ENCODE measurements around the gene MRPL18.
"Not testable (repeated sequence)": the region's sequence is repeated elsewhere in the genome, so short reads cannot be mapped to it uniquely, and the experiment has no call there.

Gene MRPL18

DNA sequence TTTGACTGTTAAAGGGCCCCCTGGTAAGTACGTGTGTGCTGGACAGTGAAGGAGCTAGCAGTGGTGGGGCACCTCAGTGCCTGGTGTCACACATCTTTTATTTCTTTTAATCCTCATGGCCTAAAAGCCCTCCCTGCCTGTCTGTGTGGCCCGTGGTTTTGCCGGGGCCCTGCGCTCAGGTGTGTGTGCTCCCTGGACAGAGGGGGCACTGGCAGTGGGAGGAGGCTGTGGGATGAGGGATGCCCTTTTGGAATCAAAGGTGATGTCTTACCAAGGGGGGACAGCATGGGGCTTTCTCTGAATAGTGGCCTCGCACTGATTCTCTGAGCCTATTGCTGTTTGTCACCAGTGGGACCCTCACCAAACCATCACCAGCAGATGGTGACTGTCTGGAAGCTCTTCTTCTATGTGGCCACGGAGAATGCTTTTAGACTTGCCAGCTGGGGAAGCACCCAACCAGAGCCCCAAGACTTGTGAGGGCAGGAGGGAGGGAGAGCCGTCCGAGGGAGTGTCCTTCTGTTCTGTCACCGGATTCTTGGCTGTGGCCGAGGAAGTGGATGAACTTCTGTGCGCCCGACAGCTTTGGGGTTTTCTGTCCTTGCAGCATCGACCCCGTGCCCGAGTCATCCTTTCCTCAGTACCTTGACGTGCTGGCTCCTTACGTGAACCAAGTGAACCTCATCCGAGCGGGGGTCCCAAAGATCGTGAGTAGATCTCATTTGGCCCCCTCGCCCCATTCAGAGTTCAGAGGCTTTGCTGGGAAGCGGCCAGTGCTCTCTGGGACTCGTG is 27.9 kb downstream of the MRPL18 start:
- no peak for DNase-seq

DNA sequence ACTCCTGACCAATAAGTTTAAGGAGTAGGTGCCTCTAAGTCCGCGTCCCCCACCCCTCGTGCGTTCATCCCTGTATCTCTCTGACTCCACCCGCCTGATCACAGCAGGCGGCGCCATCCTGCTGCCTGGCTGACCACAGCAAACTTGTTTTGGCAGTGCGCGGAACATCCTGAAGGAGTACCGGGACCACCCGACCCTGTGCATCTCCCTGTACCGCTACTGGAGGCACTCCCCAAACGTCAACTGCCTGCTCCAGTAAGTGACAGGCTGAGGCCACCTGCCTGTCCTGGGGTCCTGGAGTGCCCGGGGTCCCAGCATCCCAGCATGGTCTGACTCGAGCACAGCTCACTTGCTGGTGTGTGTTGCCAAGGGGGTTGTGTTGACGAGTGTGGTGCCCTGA is 28.8 kb downstream of the MRPL18 start:
- no peak for DNase-seq

DNA sequence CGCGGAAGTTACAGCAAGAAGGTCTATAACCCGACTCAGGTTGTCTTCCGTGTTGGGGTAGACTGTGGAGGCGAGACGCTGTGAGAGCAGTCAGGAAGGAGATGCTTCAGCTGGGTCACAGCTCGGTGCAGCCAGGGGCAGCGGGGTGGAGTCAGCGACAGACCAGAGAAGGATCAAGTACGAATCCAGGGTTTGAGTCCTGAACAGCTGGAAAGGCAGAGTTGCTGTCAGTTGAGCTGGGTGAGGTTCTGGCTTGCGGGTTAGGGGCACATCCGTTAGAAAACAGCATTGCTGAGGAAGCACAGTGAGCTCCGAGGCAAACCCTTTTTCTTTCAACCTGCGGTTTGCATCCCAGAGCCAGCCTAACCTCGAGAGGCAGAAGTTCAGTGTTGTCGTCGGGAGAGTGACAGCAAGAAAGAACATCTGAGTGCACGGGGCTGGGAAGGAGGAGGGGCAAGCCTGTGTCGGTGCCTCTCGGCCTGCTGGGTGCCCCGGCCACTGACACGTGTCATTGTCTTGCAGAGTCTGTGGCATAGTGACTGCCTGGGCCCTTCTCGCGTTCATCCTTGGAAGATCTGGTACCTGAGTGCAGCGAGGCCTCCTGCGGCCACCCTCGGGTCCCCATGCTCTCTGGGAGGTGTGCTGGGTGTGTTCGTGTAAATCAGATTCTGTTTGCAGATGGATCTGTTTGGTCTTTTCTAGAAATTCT is 29.8 kb downstream of the MRPL18 start:
- peak; percentile 35 to 71 (median 66) for DNase-seq

DNA sequence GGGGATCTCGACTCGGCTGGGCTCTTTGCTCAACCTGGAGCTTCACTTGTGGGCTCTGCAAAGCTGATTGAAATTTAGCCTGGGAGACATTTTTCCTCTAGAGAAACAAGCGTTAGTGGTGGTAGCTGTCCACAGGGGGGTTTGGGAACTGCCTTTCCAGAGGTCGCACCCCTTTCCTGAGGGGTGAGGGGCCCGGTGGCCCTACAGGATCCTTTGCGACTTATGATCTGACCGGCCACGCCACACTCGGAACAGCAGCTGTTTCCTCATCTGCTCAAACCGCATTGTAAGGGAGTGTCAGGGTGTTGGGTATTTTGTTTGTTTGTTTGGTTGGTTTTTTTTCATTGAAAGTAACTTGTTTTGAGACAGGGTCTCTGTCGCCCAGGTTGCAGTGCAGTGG is 30.9 kb downstream of the MRPL18 start:
- no peak for DNase-seq

DNA sequence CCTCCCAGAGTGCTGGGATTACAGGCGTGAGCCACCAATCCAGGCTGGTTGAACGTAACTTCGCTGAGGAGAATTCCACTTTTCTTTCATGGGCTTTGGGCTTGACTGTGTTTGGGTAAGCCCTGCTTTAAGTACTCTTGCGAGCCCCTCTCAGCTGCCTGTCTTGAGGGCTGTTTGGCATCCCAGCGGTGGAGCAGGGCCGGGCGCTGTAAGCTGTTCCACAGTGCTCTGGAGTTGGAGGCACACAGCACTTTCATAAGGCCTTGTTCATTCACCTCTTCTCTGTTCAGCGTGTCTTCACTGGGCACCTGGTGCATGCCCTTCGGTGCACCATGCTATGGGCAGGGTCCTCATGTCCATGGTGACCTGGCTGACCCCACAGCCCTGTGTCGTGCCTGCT is 31.5 kb downstream of the MRPL18 start:
- DNase-seq, result no peak

DNA sequence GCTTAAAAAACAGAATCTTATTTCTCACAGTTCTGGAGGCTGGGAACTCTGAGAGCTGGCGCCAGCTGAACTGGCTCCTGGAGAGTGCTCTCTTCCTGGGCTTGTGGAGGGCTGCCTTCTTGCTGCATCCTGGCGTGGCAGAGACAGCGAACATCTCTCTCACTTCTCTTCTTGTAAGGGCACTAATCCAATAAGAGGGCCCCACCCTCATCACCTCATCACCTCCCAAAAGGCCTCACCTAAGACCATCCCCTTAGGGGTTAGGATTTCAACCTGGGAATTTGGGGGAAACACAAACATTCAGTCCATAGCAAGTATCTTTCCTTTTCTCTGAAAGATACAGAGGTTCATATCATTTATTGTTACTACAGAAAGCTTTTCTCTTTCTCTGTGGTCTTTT is 33.7 kb downstream of the MRPL18 start:
- DNase-seq, result no peak

DNA sequence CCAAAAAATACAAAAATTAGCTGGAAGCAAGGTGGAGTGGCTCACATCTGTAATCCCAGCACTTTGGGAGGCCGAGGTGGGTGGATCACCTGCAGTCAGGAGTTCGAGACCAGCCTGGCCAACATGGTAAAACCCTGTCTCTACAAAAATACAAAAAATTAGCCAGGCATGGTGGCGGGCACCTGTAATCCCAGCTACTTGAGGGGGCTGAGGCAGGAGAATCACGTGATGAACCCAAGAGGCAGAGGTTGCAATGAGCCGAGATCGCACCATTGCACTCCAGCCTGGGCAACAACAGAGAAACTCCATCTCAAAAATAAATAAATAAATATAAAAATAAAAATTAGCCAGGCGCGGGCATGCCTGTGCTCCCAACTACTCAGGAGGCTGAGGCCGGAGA is 34.4 kb downstream of the MRPL18 start:
- not testable (repeated sequence) for DNase-seq

DNA sequence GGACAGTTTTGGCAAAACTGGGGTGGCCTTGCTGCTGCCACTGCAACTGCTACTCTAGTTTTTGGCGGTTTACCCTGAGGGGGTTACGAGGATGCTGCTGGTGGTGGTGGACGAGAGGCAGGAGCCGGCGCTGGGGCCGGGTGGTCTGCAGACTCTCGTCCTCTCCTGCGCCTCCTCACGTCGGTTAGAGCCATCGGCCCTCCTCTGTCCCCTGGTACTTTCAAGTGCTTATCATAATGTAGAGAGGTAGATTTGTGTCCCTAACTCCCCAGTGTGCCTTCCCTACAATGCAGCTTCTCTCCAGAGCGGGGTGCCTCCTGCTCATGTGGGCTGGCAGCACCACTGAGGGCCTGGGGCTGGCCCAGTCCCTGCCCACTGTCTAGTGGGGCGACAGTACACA is 35.7 kb downstream of the MRPL18 start:
- DNase-seq, result no peak

DNA sequence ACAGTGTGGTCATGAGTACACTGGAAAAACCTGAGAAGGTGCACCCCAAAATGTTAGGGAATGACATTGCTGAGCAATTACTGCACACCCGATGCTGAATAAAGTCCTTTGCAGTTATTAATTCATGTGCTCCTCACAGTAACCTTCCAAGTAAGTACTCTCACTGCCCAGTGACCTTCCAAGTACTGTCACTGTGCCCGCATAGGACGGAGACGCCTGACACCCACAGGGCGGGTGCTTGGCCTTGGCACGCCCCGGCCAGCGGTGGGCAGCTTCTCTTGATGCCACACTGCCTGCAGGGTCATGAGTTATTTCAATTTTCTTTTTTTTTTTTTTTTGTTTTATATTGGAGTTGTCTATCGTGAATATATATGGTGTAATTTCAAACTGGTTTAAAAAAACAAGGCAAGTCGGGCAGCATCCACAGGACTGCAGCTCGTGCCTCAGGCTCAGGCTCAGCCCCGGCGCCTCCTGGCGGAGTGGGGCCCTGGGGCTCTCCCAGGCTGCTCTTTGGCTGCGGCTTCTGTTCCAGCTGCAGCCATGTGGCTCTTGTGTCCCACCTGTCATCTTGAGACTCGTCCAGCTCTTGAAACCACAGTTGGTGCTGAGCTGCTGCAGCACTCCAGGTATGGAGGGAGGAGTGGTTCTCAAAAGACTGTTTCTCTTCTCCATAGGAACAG is 36.8 kb downstream of the MRPL18 start:
- peak; percentile 19 to 88 (median 29) for DNase-seq

DNA sequence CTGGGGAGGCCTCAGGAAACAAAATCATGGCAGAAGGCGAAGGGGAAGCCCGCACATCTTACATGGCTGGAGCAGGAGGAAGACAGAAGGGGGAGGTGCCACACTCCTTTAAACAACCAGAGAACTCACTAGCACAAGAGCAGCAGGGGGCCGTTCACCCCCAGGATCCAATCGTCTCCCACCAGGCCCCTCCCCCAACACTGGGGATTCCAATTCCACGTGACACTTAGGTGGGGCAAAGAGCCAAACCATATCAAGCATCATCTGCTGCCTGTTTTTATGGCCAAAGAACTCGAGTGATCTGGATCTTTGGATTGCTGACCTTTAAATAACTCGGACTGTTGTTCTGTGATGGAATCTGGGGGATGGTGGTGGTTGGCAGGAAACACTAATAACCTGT is 37.8 kb downstream of the MRPL18 start:
- DNase-seq, result peak in 1 of 3 experiments; percentile 14

DNA sequence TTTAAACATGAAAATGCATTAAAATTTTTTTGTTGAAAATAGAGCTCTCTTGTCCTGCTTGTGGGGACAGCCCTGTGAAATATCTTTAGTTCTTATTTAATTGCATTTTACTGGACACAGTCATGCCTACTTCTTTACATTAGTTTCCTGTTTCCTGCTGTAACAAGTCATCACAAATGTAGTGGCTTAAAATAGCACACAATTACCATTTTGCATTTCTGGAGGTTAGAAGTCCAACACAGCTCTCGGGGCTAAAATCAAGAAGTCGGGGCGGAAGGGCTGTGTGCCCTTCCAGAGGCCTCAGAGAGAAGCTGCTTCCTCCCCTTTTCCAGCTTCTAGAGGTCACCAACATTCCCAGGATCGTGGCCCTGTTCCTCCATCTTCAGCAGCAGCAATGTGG is 39.3 kb downstream of the MRPL18 start:
- DNase-seq, result no peak

DNA sequence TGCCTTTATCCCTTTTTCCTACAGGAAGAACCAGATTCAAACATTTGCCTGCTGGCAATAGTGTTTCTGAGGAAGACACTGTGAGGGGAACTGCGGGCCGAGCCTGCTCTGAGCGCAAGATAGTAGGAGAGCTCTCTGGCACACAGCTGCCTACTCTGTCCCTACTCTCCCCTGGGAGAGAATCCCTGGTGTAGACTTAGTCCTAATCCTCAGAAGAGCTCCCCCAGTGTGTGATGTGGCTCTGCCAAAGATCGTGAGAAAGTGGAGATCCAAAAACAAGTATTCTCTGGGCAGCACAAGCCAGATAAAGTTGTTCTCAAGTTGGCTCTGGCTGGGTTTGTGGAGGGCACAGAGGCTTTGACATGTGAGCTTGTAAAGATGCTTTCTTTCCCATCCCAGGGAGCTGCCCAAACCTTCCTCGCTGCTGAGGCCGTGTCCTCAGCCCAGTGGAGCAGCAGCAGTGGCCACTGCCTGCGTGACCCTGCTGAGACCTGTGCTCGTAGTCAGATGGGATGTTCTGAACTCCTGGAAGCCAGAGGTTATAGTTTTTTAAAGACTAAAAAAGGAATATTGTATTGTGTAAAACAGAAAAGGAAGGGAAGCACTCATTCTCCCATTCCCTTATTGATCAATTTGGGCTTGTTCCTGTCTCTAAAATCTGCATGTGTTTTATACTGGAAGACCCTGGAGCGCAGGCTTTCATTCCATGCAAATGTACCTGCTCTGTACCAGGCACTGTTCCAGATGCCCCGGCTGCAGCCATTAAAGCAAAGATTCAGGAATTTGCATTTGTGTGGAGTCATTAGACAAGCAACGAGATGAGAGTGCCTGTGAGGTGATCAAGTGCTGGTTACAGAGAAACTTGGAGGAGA is 40.5 kb downstream of the MRPL18 start:
- DNase-seq, result no peak

DNA sequence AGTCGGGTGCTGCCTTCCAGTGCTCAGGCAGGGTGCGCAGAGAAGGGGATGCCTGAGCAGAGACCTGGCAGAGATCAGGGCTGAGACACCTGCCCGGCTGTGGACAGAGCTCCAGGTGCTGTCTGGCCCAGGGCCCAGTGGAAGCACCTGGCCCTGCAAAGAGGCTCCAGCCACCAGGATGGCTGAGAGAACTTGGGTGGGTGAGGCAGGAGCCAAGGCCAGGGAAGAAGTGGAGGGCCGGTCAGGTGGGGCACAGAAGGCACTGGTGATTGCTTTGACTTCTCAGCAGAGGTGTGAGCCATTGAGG is 41.1 kb downstream of the MRPL18 start:
- no peak for DNase-seq

DNA sequence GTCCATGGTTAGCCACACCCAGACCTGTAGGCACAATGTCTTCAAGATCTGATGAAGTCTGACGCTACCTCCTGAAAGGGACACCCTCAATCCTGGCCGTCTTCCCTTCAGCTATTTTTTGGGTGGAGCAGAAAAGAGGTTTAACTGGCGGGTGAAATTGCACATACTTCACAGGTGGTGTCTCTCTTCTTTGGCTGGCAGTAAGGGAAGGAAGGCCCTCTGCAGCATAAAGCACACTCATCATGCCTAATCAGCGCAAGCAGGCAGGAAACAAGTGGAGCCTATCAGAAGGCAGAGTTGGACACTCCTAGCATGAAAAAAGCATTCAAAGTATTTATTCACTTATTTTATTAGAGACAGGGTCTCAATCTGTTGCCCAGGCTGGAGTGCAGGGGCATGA is 42.7 kb downstream of the MRPL18 start:
- DNase-seq, result no peak

DNA sequence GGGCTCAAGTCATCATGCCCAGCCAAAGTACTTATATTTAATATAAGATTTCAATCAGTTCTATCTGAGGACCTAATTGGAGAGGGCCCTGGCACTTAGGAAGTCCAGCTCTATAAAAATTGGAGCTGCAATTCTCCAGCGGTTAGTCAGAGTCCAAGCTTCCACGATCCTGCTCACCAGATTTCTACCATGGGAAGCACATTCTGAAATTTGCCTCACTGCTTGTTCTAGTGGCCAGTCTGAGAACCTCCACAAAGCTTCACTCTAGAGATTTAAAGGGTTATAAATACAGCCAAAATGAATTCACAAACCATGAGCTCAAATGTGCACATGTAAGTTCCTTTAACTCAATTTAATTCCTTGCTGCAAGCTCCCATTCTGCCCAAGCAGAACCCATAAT is 43.3 kb downstream of the MRPL18 start:
- no peak for DNase-seq

DNA sequence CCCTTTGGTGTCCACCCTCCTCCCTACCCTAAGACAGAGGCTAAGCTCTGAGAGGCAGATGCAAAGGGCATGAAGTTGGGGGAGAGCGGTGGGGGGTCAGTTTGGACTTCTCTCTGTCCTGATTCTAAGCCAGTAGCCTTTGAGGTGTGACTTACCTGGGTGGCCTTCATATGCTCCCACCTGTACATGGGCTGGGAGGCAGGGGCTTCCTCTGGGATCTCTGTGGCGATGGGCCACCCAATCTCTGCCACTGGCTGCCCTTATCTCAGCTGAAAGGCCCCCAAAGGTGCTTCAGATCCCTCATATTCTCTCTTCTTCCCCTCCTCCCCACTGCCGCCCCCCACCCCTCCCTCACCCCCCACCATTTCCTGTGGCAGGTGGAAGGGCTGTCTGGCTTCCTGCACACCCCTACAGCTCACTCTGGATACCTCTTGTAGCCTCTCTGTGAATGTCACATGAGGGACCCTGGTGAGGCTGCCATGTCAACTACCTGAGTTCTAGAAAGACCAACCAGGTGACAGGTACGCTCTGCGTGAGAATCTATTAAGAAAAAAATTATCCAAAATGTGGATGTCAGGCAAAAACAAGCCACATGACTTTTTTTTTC is 43.8 kb downstream of the MRPL18 start:
- no peak for DNase-seq

DNA sequence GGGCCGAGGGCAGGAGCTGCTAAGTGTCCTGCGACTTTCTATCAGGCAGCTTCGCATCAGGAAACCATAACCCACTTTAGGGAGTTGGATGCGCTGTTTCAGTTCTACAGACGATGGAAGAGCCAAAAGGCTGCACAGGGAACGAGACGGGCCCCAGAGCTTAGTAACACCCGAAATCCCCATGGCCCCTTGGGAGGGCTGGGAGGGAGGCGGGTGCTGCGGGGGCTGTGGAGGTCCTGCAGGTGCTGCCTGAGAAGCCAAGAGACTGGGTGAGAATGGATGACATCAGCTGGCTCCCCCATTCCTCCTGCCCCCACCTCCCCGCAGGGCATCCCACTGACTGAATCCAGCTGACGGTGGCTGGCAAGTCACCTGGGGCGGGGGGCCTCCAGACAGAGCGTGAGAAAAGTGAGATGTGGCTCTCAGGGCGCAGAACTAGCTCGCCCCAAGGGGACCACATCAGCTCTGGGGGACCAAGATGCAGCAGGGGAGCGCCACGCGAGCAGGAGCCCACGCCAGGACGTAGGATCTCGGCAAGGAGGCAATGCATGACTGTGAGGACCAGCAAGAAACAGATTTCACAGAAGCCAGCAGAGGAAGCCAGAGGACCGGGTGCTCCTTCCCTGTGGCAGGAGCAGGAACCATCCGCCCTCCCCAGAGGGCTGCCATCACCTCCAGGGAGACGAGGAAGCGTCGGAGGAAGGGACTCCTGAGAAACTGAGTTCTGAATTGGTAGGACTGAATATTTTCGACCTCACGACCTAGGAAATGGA is 46.6 kb downstream of the MRPL18 start:
- DNase-seq, result no peak

DNA sequence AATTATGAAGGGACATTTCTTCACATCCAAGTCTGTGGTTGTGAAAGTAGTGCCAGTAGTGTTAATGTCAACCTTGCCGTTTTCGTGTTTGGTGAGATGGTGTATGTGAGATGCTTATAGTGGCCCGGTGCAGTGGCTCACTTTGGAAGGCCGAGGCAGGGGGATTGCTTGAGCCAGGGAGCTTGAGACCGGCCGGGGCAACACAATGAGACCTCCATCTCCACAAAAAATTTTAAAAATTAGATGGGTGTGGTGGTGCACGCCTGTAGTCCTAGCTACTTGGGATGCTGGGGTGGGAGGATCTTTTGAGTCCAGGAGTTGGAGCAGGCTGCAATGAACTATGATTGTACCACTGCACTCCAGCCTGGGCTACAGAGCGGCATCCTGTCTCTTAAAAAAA is 47.2 kb downstream of the MRPL18 start:
- no peak for DNase-seq

DNA sequence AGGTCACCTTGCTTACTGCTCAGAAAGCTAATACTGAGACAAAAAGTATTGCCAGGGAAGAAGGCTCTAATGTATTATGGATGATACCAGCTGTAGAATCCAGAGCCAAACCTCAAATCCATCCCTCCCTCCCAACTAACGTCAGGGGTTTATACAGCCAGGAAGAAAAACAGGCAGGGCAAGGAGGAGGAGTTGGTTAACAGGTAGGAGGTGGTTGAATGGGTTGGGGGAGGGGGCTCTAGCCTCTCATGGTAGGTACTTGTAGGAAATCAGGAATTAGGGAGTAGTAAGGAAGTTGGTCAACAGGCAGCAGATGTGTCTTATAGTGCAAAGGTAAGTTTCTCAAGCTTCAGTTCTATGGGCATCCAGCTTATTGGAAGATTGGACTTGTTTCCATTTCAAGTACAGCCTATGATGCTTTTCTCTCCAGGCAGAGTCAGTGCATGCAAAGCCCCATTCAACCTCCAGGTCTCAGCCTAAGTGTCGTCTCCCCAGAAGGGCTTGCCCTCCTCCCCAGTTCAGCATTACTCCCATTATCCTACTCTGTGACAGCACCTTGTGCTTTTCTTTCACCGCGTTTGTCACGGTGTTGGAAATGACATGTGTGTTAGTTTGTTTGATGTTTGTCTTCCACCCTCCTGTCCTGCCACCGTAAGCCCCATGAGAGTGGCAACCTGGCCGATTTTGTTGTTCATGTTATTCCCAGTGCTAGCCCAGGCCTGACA is 47.9 kb downstream of the MRPL18 start:
- DNase-seq, result no peak

DNA sequence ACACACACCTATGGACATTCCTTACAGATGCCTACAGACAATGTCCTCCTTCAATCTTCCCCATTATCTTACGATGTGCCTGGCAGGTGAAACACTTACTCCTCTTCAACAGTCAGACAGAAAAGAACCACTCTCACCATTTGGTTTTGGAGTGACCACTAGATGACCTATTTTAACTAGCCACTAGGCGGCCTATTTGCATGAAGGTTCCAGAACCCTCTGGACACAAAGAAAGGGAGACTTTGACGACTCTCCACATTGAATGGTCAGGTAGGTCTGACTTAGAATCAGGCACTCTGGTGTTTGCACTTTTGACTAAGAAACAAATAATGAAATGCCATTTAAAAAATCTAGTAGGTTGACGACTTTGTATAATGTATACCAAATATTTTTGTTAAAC is 51.8 kb downstream of the MRPL18 start:
- DNase-seq, result peak in 1 of 3 experiments; percentile 13
